ENCODE data around the gene SH3BP5L.

SH3BP5L gene

DNA sequence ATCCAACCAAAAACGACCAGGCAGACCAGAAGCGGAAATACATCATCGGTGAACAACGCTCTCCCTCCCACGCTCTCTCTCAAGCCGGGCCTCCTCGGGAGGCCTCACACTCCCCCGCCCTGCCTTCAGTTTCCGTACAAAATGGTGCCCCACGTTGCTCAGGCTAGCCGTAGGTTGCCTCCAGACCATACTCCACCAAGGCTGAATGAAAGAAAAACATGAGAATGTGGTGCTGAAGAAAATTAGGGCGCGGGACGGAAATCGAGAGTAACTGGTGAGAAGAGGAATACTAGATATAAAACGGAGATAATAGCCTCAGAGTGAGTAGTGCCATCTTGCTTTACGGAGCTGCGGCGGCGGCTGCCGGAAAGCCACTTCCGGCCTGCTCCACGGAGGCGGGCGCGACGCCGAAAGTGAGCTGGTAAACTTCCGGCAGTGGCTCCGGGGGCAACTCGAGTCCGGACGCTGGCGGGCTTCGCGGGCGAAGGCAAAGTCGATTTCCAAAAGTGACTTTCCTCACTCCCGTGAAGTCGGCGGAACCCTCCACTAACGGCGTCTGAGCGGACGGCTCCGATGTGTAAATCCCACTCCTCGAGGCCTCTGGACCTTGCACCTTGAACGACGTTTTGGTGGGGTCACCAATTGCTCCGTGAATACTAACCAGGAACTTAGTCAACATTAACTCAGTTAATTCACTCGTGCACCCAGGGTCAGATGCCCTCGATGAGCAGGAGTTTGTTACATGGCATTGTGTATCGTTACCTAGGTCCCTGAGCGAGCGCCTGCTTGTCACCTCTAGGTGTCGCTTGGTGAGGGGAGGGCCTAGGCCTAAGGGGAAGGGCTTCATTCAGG lies at the start of gene SH3BP5L:
Gene SH3BP5L, minus strand, starts transcription at position 7 of the 852 bp plus-strand sequence. CDS start 980 bp downstream, outside the sequence.
- DNase-seq = peak; percentile 95

DNA sequence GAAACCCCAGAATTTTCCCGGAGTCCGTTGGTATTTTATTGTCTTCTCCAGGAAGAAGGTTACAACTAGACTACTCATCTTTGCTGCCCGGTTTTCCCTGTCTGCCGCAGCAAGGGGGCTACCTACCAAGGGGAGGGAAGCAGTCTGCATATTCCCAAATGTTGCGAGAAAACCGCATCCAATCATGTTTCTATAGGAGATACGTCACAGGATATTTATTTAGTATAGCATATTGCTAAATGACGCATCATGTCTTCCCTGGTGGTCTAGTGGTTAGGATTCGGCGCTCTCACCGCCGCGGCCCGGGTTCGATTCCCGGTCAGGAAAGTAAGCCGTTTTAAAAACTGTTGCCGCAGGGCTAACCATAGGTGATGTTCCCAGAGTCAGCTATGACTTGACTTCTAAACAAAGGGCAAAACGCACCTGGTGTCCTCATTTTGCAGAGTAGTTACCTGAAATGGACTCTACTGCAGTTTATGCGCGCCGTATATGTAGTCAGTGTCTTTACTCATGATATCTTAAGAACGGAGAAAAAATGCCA lies 48.3 kb upstream of the SH3BP5L start:
- peak; percentile 91 for DNase-seq

DNA sequence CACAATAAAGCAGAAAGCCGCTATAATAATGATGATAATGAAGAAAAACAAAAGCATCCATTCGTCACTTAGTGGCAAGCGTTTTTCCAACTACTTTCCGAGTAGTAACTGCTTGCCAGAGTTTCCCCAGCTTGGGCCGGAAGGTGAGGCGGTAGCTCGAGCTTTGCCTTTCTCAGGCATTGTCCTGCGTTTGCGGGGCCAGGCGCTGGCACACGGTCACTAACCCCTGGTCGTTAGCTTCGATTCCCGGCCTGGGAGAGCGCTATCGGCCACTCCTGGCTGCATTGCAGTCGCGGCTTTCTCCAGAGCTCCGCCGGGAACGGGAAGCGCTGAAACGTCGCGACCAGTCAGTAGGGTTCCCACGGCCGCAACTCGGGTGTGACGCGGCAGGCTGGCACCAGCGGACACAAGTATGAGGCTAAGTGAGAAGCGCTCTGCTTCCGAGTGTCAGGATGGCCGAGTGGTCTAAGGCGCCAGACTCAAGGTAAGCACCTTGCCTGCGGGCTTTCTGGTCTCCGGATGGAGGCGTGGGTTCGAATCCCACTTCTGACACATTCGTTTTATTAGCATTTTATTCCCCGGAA lies 47.8 kb upstream of the SH3BP5L start:
- DNase-seq = peak; percentile 96

DNA sequence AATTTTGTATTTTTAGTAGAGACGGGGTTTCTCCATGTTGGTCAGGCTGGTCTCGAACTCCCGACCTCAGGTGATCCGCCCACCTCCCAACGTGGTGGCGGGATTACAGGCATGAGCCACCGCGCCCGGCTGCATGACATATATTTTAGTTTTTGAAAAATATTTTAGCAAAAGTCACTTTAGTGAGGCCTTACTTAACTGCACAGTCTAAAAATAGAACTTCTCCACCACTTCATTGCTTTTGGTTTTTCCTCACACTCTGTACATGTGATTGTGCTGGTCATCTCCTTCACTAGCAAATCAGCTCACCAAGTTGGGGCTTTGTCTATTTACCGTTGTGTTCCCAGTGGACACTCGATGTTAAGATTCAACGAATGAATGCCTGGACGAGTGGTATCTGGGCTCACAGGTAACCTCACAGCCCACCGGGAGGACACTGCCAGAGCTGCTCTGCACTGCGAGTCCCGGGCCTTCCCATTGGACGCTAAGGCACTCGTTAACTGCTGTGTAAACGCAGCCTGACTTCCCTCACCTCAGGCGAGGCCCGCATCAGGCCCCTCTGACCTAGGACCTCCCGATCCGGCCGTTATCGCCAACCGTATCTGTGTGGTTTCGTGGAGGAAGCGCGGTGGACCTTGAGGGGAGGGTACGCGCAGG lies 47.2 kb upstream of the SH3BP5L start:
- peak; percentile 63 for DNase-seq

DNA sequence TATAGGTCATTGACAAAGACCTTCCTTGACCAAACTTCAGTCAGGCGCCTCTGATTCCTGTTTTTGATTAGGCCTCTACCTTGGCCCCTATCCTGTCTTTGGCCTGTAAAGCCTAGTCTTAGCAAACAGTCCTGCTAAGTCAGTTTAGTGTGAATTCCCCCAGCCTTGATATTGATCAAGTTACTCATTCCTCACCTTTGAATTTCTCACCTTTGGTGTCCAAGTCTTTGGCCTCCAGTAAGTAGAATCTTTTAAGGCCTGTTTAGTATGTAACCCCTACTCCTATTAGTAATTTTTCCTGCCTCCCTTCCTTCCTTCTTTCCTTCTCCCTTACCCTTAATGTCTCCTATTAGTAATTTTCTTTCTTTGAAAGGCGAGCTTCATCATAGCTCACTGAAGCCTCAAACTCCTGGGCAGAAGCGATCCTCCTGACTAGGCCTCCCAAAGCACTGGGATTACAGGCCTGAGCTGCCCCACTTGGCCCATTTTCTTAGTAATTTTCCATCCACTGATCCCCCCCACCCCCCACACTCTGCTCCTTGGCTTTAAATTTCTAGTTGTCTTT lies 46.2 kb upstream of the SH3BP5L start:
- DNase-seq = no peak

DNA sequence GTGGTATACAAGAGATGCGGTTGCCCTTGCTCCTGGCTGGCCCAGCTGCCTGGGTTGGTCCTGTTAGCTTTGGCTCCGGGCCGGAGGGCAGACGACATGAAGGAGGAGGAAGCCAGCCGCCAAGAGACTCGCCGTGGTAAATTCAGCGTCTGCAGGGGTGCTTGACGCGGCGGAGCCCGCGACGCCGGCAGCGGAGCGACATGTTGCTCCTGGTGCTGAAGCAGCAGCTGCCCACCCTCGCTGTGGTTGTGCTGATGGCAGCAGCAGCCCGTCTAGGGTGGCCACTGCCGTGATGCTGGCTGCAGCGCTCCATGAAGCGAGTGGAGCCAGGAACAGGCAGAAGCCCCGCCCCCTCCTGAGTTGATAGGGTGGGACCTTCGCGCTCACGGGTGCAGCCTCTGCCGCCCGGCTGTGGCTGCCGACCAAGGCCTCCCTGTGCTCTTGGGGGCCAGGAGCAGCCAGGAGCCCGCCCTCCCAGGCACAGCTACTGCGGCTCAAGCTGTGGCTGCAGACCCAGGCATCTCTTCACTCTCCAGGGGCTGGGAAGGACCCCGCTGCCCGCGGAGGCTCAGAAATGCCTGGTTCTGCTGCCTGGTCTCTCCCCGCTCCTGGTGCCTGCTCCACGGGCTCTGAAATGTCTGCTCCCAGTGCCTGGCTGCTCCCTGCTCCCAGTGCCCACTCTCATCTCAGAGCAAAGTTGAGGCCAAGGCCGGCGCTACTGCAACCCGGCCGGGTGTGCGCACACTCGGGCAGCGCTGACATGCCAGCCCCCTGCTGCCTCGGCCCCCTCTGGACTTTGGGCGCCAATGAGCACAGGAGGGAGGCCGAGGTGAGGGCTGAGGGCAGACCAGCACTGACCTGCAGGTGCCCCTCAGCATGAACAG lies 37.5 kb upstream of the SH3BP5L start:
- DNase-seq = peak; percentile 80

DNA sequence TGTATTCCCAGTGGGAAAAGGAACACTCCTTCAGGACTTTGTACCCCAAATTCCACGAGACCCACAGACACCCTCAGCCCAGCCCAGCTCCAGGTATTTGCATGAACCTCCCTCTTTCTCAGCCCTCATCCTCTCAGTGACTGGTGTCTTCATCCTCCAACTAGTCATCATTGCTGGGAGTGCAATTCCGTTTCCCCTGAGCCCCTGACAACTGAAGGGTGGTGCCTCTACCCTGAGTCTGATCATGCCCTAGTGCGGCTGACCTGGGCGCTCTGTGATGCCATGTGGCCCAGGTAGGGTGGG lies 36.9 kb upstream of the SH3BP5L start:
- peak; percentile 27 for DNase-seq

DNA sequence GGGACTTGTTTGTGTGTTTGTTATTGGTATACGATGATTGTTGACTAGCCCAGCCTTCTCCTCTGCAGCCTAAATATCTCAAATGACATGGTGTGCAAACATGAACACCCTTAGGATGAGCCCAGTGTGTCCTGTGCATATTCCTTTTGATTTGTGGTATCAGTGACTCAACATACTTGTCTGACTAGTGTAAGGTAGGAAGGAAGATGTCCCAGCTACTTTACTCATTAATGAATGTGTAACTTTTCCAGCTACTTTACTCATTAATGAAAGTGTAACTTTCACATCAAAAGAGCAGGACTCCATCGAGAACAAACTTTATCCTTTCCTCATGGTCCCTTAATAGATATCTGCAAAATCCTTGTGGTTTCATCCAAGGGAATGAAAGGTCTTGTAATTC lies 35.9 kb upstream of the SH3BP5L start:
- no peak for DNase-seq

DNA sequence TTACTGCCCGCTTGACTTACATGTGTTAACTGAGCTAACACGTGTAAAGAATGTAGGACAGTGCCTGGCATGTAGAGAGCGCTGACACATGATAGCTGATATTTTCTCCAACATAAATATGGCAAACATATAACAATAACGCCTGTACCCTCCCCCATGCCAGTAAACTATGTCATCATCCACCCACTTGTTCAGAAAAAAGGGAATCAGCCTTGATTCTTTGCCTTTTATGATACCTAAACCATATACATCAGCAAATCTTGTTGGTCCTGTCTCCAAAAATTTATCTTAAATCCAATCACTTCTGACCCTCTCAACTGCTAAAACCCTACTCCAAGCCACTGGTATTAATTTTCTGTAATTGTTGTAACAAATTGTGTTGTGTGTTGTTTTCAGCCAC lies 34.3 kb upstream of the SH3BP5L start:
- DNase-seq = no peak

DNA sequence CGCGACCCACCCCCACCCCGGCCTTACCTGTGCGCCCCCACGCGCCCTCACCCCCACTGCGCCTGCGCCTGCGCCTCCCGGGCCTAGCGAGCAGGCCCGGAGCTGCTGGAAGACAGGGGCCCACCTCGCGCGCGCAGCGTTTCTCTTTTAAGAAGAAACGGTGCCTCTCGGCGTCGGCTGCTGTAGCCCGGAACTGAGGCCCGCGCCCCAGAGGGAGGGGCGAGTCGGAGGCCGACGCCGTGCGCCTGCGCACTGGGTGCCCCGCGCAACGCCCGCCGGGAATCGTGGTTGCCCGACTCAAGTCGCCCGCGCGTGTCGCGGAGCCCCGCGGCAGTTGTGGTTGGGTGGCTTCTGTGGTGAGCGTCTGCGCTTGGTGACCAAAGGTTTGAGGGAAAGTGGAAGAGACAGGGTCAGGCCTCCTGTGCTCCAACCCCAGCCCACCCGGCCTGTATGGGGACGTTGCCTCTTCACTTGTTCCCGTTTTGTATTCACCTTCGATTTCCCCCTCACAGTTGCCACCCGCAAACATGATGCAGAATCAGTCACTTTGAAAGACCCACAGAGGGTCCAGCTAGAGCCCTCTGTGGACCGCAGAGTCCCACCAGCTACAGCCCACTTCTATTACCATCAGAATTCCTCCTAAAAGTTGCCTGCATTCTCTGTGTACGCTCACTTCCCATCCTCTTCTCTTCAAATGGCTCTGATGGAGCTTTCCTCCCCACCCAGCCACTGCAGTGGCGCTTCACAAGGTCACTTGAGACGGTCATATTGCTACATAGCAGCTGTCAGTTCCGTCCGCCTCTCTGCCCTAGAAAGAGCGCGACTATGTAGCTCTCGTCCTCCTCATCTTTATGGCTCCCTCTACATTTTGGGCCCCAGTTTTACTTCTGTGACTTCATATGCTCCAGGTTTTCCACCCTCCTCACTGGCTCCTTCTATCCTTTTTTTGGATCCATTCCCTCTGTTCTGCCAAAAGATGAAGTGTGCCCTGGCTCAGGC lies 33.5 kb upstream of the SH3BP5L start, which contains the start of gene ZNF692:
Gene ZNF692, minus strand, starts transcription at position 195 of the 999 bp plus-strand sequence. CDS start 776 bp downstream, outside the sequence.
- DNase-seq = peak; percentile 98

DNA sequence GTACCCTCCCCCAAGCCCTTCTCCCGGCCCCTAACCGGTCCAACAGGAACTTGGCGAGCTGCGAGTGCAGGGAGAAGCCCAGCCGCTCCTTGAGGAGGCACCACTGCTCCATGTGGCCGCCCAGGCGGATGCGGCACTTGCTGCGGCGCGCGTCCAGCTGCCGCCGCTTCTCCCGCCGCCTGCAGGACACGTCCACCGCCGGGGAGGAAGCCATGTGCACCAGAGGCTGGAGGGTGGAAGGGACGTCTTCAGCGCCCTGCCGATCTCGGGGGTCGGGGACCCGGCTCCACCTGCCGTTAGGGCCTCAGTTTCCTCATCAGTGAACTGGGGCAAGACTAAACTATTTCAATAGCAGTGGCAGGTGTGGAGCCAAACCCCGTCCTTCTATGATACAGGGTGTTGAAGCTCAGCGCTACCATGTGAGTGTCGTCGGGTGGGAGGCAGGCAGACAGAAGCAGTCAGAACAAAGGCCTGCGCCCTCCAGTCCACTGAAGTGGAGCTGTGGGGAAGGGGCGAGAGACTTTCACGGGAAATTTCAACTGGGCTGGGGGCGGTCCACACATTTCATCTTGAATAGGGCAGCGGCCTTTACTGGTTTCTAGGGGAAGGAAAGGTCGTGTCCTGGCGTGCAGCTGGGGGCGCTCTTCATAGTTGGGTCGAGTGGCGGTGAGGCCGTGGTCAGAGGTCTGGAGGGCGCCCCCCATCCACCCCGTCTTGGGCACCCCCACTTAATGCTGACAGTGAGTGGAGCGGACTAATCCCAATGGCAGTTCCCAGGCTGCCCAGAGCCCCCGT lies 32.6 kb upstream of the SH3BP5L start:
- DNase-seq = peak; percentile 37

DNA sequence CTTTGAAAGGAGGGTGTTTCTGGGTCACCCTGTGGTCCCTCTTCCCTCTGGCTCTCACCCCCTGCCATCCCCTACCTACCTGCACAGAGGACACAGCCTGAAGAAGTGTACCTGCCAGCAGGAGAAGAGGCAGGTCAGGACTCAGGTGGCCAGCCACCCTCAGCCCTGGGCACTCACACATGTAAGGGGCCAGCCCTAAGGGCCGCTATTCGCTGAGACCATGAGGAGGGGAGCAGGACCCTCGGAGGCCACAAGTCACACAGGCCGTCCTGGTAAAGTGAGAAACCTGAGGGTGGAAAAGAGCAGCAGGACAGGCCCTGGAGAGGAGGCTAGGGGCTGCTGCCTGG lies 32.0 kb upstream of the SH3BP5L start:
- DNase-seq = no peak

DNA sequence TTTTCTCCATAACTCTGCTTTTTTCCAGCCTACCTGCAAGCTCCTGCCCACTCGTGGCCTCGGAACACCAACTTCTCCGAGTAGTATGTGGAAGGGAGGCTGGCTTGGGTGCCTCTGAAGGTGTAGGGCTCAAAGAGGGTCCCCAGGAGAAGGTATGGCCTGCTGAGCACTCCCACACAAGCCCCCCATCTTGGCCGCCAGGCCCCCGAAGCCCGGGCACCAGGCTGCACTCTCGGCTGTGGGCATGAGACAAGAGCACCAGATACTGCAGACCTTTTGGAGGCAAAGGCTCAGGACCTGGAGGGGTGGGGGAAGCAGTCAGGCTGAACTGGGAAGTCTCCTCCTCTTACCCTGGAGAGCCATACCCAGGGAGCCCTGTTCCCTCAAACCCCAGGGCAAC lies 31.5 kb upstream of the SH3BP5L start:
- no peak for DNase-seq

DNA sequence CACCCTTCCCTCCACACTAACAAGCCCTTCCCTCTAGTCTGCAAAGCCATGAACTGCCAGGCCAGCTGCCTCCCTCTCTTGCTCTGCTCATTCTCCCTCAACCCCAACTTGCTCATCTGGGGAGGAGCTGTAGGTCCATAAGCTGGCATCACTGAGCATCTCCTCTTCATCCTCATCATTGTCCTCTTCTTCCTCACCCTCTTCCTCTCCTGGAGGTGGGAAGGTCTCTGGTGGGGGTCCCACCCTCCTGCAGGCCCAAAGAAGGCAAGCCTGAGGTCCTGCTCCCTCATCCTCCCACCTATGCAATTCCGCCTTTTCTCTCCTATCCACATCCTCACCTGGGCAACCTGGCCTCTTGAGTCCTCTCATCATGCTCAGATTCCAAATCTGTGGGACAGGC lies 30.5 kb upstream of the SH3BP5L start:
- no peak for DNase-seq

DNA sequence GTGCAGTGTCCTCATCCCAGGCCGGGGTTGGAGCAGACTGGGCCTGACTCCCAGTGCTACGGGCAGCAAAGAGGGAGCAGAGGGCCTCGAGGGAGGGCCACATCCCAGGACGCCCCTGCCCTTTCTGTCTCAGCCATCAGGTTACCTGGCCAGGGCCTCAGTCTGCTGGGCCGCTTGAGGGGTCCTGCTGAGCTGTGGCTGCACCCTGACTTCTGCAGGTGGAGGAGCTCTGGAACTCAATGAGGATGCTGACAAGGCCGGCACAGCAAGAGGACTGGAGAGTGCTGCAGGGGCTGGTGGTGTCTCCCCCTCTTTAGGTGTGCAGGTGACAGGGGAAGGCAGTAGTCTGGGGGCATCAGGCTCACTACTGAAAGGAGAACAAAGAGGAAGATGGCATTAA lies 29.9 kb upstream of the SH3BP5L start:
- no peak for DNase-seq

DNA sequence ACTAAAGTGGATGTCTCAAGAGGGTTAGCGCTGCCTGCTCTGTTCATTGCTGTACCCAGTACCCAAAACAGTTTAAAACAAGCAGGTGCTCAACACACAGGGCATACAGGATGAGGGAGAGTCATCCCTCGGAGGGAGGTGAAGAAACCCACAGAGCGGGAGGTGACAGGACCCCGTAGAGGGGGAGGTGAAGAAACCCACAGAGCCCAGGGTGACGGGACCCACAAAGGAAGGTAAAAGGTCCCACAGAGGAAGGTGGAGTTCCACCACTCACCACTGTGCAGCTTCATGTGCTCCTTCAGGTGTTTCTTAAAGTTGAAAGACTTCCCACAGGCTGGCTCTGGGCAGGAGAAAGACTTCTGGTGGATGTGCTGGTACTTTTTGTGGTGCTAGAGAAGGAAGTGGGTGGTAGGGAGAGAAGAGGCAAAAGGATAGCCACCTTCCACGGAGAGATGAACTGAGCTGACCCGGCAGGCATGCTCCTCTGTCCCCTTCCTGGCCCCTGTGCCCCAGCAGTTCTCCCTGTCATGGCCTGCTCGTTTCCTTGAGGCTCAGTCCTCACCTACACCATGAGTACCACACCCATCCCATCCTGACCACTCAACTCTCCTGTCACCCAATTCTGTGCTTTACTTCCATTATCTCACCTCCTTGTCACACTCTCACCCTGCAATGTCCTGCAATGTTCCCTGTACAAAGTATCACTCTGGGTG lies 28.1 kb upstream of the SH3BP5L start:
- DNase-seq = no peak

DNA sequence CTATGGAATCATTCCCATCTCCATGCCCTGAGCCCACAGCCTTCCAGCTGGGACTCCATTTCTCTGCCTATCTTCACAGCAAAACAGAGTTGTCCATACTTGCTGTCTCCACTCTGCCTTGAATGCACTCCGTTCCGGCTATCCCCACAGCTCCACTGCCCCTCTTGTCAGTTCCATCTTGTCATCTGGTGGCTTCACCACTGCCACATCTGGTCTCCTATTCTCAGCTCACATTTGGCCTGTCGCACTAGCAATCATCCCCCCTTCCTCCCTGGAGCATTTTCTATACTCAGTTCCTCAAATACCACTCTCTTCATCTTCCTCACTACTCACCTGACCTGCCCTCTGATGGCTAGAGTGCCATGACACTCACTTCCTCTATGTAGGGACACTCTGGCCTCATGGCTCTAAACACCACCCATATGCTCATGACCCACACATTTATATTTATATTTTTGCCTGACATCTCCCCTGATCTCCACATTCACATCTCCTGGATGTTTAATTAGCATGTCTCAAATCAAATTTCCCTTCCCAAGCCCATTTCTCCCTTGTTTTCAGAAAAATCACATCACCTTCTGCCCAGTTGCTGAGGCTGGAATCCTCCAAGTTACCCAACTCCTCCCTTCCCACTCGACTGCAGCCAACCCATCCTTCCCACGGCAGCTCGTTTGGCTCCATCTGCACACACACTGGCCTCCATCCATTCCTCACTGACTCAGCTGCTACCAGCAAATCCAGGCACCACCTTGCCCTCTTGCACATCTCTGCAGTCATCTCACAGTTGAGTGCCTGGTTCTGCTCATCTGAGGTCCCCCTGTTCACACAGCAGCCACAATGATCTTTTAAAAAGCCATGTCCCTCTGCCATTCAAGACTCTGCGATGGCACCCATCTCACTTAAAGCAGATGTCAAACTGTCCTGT lies 27.0 kb upstream of the SH3BP5L start:
- no peak for DNase-seq

DNA sequence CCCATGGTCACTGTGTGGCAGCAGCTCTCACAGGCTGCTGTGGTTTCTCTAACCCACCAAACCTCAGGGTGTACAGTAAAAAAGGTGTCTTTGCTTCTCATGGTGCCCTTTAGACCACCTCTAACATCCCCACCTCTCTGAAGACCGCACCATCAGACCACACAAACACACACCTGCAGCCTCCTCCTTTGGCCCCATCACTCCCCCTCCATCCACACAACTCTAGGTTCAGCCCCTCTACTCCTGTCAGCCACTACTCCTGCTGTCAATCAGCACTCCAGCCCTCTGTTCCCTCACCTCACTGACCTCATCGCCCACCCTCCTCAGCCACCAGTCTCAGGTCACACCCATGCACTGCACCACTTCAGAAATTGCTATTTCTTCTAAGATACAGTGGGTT lies 25.7 kb upstream of the SH3BP5L start:
- no peak for DNase-seq
